HG02943 (cell line): ENCODE results near the gene GBA2.

Experiments
- ATAC-seq: cut with Tn5 transposase; IDR thresholded peaks from one replicate; pipeline ENCODE4 v1.9.1; 2021; ENCODE audit warnings: mild to moderate bottlenecking, low read depth, moderate library complexity; ENCODE audit not compliant: unreplicated experiment

Gene GBA2

DNA sequence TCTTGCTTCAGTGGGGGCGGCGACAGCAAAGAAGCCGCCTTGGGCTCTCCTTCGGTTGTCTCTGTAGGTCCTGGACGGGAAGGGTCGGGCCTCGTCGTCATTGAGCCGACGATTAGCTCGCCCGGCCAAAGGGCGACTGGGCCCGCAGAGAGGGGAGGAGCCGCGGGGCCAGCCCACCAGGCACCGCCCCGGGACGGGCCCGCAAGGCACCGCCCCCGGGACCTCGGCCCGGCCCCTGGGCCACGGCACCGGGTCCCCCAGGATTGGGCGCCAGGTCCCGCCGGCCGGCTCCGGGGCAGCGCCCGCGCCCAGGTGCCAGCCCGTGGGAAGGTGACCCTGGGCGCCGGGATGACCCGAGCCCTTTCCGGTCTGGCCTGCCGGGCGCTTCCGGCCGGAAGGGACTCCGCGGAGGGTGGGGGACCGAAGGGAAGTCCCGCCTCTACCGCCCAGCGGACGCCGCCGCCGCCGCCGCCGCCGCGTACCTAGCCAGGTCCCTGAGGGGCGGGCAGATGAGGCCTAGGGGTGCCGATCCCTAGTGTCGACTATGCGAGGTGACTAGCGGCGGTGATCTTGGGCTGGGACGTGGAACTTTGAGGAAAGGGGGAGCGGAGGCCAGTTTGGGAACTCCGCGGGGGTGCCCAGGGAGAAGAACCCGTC is at the start of gene GBA2, which contains the start of gene RGP1:
GBA2 (minus strand) TSS at position 371 of the 657 bp plus-strand sequence. CDS start 524 bp downstream, outside the sequence.
RGP1 (plus strand) TSS at position 430 of the 657 bp plus-strand sequence. CDS start 469 bp downstream, outside the sequence.
- ATAC-seq: peak; percentile 60

DNA sequence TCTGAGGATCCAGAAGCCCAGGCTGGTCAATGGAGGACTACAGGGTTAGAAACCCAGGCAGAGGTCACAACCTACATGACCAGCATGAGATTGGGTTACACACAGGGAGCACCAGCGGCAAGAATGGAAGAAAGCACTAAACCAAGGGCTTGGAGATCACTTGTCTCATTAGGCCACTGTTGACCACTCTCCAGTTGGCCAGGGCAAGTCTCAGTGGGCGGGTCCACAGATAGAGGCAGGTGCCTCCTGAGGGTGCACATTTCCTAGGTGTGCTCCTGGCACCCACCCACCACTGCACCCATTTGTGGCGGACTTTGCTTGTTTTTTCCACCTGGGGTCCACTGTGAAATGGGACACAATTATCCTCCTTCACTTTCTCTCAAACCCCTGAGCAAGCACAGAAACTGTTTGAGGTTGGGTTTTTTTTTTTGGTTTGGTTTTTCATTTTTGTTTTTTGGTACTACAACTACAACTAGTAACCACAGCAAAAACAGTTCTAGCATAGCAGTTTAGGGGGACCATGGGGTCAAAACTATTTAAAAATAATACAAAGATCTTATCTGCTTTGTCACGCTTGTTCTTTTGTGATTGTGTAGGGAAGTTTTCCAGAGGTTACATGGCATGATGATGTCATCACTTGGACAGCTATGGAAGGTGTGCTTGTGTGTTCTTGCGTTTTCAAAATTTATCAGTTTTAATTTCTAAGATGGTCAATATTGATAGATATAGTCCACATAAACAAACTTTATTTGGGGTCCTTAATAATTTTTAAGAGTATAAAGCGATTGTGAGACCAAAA is 48.5 kb upstream of the GBA2 start:
- ATAC-seq: no peak

DNA sequence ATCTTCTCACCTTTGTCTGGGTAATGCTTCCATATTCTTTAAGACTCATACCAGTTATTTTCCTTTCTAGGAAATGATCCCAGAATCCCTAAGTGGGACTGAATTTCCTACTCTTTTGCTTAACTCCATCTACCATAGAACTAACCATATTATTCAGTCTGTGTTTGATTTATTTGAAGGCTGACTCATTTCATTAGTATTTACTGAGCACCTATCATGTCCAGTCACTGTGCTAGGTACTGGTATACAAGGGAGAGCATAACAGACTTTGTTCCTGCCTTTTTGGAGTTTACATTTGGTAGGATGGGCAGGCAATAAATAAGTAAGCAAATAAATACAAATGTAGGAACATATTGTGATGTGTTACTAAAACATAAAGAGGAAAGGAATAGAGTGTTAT is 46.7 kb upstream of the GBA2 start:
- no peak for ATAC-seq

DNA sequence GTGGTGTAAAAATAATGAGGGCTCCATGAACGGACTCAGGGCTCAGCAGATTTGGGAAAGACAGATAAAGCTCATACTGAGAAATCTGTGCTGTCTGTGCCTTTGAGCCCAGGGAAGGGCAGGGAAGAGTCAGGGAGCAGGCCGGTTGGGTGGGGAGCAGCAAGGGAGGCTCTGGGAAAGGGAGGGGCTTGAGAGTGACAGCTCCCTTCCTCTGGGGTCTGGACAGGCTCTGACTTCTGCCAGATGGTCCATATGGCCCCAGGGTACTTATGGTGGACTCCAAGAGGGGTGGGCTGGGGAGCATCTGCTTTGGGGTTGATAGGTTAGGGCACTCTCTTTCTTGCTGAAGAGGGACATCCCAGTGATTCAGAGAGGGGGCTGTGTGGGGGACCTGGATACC is 44.4 kb upstream of the GBA2 start:
- ATAC-seq: no peak

DNA sequence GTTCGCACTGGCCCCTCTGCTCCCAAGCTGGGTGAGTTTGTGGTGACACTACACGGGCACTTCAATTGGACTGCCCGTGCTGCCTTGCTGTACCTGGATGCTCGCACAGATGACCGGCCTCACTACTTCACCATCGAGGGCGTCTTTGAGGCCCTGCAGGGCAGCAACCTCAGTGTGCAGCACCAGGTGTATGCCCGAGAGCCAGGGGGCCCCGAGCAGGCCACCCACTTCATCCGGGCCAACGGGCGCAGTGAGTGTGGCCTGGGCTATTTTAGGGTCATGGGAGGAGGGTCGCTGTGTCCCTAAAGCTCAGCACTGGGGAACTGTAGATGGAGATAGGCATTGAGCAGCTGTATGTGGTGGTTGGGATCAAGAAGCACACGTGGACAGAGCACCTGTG is 43.8 kb upstream of the GBA2 start:
- no peak for ATAC-seq

DNA sequence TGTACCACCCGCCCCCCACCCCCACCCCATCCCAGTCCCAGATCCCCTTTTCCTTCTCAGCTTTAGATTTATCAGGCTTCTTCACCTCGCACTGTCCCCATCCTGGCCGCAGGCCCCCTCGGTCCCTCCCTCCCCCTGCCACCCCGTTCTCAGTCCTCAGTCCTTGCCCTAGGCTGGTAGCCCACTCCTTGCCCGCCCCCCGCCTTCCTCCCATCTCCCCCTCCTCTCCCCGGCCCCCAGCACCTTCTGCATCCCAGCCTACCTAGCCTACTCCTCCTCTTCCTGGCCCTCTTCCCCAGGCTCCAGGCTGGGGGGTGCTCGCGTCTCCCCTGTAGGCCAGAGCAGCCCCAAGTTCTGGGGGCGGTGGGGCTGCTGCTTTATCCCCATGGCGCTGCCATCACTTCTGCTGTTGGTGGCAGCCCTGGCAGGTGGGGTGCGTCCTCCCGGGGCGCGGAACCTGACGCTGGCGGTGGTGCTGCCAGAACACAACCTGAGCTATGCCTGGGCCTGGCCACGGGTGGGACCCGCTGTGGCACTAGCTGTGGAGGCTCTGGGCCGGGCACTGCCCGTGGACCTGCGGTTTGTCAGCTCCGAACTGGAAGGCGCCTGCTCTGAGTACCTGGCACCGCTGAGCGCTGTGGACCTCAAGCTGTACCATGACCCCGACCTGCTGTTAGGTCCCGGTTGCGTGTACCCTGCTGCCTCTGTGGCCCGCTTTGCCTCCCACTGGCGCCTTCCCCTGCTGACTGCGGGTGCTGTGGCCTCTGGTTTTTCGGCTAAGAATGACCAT is 43.2 kb upstream of the GBA2 start:
- ATAC-seq: no peak

DNA sequence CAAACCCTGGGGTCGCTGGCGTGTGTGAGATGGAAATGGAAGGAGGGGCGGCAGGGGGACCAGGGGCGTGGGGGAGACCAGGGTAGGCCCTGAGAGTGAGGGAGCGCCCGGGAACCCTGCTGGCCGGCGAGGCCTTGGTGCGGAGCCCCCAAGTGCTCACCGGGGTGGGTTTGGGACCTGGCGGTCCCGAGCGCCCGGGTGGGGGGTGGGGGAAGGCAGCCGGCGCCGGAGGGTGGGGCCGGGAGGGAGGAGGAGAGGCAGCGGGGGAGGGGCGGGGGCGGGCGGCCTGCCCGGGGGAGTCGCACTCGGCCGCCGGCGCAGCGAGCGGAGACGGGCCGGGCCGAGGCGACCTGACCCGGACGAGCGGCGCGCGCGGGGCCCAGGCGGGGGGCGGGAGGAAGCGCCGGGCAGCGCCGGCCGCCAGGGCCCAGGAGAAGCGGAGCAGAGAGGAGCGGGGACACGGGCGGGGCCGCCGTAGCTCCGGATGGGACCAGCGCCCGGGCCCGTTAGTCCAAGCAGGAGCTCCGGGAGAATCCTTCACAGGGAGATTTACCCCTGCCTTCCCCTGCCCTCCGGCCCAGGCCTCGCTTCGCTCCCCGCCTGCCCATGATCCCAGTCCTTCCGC is 42.4 kb upstream of the GBA2 start, which contains the start of gene NPR2:
NPR2 (plus strand) TSS at position 295 of the 625 bp plus-strand sequence. CDS start 818 bp downstream, outside the sequence.
- no peak for ATAC-seq

DNA sequence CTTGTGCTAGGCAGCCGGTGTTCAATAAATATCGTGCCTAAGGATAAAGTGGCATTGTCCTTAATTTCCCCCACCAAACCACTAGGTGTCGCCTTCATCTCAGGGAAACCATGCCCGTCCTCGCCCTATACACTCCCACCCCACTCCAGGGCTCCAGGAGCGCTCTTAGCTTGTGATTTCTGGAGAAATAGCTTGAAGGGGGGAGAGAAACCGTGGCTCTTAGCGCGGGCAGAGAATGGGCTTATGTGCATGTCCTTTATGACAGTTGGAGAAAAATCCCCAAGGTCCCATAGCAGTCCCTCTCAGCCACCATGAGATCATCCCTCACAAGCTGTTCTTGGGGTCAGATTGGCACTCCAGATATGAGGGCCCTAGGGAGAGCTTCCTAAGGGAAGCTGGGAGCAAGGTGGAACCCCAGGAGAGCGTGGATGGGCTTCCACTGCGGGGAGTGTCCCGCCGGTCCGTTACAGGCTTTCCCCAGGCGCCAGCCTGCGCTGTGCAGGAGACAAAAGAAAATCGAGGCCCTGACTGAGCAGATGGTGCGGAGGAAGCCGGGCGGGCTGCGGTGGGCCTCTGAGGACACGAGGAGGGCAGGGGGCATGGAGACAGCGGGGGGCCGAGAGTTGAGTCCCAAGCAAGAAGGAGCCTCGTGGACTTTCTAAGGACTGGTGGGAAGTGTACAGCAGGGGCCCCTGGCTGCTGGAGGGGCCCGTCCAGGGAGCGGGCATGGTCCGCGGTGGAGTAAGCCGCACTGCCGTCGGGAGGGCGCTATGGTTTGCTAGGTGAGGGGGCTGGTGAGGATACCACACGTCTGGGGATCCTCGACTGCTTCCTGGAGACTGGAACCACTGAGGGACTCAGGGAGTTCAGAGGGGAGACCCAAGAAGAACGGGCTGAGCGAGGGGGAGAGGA is 41.6 kb upstream of the GBA2 start:
- no peak for ATAC-seq

DNA sequence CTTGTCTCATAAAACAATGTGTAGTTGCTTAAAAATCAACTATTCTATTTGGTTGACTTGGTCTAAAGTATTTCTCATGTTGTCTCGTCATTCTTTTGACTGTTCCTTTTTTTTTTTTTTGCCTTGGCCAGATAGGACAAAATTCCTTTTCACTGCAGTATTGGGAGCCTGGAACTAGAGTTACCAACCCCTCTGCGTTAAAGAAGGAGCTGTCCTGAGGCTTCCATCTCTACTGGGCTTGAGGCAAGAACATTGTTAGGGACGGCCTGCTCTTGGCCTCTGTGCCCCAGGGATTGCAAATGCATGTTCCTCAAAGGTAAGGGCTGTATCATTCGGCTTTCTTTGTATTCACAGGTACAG is 41.0 kb upstream of the GBA2 start:
- ATAC-seq: no peak

DNA sequence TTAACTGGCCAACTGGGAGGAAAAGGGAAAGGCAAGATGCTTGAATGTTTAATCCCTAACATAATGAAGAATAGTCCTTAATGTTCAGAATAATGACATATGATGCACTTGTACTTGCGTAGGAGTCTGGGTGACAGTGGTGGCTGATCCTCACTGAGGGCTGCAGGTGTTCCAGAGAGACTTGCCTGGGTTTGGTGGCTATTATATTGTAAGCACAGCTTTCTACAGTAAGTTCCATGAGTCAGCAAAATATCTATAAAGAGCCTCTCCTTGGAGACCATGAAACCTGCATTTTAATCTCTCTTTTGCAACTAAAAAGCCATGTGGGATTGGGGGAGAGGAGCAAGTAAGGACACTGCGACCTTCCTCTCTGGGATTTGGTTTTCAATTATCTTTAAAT is 40.5 kb upstream of the GBA2 start:
- ATAC-seq: no peak

DNA sequence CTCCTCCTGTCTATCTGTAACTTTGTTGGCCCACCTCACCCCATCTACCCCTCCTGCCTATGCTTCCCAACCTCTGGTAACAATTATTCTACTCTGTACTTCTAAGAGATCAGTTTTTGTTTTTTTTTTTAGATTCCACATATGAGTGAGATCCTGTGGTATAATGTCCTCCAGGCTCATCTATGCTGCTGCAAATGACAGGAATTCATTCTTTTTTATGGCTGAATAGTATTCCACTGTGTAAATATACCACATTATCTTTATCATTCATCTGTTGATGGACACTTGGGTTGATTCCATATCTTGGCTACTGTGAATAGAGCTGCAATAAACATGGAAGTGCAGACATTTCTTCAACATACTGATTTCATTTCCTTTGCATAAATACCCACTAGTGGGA is 34.4 kb upstream of the GBA2 start:
- no peak for ATAC-seq

DNA sequence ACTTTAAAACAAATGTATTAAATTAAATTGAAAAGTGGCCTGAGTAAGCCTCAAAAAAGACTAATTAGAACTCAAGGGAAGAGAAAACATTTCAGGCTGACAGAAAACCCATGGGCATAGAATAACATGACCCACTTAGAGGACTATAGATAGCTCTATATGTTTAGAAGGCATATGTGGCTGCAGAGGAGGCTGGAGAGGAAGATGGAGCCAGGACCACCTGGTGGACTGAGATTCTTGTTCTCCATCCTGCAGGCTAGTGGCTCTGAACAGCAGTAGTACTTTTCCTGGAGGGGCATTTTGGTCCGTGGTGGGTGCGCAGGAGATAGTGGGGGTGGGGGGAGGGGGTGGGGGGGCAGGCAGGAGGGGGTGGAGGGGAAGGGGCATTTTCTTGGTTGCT is 32.0 kb upstream of the GBA2 start:
- no peak for ATAC-seq

DNA sequence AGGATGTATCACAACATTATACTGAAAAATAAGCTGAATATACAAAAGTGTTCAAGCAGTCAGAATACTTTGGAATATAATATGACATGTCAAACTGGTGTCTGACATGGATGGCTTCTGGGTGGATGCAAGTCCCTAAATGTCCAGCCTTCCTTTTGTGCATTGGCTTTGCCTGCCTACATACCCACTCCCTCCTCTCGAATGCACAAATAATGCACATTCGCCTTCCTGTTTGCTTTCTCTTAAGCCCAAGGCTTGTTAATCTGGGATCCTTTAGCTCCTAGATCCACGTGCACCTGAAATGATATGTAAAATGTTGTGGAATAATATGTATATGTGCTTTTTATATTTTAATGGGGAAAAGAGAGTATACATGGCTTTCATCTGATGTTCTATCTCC is 29.5 kb upstream of the GBA2 start:
- no peak for ATAC-seq

DNA sequence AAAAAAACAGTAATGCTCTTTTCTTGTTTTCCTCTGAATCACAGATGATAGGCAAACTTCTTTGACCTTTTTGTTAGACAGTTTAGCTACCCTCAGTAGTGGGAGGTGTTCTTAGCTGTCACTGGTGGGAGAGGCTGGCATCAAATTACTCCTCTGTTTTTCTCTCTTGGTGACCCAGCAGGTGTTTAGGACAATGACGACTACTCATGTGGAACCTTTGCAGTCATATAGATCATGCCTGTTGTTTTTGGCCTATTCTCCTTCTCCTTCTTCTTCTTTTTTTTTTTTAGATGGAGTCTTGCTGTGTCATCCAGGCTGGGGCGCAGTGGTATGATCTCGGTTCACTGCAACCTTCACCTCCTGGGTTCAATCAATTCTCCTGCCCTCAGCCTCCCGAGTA is 27.0 kb upstream of the GBA2 start:
- ATAC-seq: no peak

DNA sequence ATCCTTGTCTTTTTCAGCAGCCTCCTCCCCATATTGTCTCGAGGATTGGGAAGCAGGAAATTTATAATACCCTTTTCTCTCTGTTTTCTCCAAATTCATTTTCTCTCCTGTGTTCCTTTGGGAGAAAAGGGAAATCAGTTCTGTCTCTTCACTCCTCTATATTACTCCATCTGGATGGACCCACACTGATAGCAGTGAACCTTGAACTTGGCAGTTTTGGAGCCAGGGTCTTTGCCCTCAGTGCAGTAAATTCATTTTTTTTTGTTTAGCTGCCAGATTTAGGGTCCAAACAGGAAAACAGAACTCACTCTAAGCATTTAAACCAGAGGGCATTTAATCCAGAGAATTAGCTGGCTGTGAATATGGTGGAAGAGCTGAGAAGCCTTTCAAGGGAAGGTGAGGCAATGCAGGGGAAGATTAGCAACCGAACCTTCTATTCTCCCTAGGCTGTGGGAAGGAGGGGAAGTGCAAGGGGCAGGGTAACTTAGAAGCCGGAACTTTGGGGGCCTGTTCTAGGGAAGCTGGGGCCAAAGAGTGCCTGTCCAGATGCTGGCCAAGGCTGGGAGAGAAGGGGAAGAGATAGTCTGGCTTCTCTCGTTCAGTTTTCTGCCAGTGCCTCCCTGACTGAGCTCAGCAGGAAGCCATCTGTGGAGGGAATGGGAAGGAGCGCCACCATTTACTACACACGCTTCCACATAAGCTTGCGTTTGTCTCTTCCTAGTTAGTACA is 26.0 kb upstream of the GBA2 start:
- no peak for ATAC-seq

DNA sequence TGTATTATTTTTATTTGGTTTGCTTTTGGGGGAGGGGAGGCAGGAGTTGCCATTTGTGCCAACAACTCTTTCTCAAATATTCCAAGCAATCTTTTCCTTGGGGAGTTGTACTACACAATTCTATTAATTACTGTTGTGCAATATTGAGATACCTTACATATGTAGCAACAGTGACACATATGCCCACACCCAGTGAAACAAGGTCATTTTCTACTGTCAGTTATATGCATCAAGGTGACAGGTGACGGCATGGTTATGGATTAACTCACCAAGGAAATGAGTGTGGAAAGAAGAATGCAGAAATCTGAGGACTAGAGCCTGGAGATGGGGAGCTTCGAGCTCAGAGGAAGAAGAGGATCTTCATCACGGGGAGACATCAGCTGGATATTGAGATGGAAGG is 22.9 kb upstream of the GBA2 start:
- ATAC-seq: no peak

DNA sequence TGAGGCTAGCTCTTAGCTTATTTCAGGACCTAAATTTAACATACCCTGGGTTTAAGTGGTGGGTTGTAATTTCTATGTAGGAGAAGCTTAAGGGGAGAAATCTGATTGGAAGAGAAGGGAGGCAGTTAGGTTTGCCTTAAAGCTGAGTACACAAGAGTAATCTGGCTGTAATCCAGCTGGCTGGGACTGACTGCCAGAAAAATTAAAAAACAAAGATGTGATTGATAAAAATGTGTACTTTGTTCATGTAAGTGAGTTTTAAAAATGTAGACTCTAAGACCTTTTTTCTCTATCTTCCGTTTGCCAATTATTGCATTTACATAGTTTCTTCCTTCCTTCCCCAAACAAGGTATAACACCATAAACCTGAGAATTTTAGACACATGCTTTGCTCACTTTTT is 22.5 kb upstream of the GBA2 start:
- ATAC-seq: no peak

DNA sequence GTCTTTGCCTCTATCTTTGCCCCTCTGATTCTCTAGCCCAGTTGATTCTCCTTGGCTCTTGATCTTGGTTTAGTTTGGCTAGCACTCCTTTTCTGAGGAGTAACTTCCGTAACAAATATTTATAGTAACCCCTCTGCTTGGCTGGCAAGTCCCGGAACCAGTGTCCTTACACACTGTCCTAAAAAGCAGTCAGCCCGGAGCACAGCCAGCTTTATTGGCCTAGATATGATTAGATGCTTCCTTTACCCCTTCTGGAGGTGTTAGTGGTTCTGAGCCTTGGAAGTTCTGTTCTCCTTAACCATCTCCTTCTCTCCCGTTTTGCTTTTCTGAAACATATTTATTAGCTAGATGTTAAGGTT is 22.0 kb upstream of the GBA2 start:
- no peak for ATAC-seq

DNA sequence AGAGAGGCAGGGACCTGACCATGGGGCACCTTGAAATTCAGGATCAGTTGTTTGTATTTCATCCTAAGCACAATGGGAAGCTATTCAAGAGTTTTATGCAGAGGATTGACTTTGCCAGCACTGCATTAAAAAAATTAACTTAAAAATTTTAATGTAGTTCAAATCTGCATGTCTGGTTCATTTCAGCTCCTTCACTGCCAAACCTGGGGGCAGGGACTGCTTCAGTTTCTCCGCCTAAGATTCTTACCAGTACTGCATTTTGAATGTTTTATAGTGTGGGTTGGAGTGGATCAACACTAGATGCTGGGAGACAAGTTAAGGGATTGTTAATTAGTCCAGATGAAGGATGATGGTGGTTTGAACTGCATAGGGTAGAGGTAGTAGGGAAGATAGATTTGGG is 20.7 kb upstream of the GBA2 start:
- ATAC-seq: no peak
